Retina (tissue), 1 donor: ENCODE measurements around the gene JAML.
A peak's percentile ranks its signal among the peaks of the same experiment; 100 is the strongest.

Experiments
- DNase-seq: peaks from one replicate; pipeline ENCODE4 v3.0.0-alpha.2; 2016

JAML gene

DNA sequence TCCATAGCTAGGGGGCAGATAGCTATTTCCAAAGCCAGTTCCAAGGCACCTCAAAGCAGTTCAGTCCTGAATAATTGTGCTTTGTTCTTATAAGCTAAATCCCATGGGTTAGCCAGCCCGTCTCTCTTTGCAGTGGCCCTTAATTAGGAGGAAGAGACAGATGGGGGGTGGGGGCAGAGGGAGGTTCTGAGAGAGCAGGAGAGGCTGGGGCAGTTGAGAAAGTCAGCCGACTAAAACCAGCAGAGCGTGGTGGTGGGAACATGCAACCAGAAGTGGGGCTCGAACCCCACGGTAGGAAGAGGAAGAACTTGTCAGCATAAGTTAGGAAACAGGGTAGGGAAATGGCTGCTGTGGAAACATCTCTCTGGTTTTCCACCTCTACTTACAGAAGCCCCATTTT is 61.3 kb downstream of the JAML start:
- DNase-seq, result no peak

DNA sequence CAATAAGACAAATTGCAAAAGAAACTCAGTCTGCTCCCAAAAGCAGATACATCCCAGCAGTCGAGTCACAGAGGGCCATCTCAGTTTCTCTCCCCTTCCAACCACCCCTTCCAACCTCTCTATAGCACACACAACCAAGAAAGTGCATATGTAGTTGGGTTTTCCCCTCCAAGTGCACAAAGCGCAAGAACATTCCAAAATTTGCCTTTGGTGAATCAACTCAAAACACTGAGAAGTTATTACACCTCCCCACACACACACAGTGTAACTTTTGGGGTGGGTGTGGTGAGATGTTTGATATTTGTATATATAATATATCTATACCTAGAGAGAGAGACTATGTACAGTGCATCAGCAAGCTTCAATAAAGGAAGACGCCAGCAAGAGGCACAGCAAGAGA is 62.0 kb downstream of the JAML start:
- DNase-seq, result no peak

DNA sequence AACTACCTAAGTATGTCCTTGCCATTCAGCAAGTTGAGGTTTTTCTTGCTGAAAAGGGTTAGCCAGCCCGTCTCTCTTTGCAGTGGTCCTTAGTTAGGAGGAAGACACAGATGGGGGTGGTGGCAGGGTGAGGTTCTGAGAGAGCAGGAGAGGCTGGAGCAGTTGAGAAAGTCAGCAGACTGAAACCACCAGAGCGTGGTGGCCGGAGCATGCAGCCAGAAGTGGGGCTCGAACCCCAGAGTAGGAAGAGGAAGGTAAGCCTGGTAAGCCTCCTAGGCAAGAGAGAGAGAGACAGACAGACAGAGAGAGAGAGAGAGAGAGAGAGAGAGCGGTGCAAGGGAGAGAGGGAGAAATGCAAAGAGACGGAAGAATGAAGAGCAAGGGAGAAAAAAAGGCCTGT is 63.0 kb downstream of the JAML start:
- DNase-seq, result no peak

DNA sequence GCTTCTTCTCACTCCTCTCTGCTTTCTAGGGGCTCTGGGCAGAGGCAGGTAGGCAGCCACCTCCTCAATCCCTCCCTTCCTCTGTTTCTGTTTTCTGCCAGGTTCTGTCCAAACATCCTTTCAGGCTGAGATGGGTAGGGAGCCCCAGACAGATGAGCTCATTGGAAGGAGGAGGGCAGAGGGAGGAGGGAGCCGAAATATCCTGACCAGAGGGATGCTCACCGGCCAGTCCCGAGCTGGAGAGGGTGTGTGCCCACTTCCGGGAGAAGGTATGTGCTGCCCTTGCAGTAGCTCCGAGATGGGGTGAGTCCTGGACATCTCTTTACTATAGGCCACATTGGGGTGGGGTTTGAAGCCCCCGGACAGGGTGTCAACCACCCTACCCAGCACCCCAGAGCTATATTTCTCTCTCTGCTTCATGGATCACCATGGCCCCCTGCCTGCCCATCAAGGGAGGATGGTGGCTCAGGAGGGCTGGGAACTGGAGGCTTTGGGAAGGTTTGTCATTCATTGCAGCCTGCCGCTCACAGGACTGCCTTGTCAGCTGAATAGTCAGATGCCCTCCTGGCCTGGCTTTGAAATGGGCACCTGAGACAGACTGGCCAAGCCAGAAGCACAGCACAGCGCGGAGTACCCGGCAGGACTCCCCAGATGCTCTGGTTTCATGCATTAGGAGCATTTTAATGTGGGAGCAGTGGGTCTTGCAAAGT is 67.5 kb downstream of the JAML start:
- no peak for DNase-seq

- no peak for DNase-seq
These were observed 68.2 kb downstream of the JAML start for GRCh38 chr11:118156531-118157185.

GRCh38 chr11:118155776-118156530 is 68.9 kb downstream of the JAML start:
- DNase-seq, result no peak

DNA sequence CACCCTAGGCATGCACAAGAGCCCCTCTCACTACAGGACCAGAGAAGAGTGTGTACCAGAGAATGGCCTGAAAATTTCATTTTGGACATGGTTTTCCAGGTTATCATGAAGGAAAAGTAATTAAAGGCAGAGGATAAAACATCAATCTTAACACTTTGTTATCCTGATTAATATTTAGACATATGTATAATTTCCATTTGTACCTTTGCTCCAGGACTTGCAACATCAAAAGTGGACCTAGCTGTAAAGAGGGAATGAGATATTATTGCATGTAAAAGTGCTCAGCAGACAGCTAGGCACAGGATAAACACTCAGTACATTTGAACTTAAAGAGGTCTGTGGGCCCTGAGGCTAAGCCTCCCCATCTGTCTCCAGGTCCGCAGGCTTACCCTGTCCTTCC is 70.2 kb downstream of the JAML start:
- no peak for DNase-seq

DNA sequence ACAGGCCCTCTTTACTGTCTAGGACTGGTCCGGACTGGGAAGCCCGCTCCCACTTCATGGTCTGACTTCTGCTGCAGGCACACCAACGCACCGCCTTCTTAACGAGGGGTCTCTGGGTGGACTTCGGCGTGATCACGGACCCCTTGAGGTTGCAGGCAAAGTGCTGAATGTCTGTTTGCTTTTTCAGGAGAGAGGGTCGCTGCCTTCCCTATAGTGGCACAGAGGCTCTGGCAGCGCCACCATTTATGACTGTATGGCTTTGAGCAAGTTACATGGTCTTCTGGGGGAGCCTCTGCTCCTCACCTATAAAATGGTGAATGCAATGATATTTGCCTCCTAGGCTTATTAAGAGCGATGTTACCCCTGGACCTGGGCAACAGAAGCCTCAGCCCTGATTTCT is 70.8 kb downstream of the JAML start:
- DNase-seq, result no peak

GRCh38 chr11:118153516-118153915 is 71.3 kb downstream of the JAML start:
- DNase-seq, result no peak

DNA sequence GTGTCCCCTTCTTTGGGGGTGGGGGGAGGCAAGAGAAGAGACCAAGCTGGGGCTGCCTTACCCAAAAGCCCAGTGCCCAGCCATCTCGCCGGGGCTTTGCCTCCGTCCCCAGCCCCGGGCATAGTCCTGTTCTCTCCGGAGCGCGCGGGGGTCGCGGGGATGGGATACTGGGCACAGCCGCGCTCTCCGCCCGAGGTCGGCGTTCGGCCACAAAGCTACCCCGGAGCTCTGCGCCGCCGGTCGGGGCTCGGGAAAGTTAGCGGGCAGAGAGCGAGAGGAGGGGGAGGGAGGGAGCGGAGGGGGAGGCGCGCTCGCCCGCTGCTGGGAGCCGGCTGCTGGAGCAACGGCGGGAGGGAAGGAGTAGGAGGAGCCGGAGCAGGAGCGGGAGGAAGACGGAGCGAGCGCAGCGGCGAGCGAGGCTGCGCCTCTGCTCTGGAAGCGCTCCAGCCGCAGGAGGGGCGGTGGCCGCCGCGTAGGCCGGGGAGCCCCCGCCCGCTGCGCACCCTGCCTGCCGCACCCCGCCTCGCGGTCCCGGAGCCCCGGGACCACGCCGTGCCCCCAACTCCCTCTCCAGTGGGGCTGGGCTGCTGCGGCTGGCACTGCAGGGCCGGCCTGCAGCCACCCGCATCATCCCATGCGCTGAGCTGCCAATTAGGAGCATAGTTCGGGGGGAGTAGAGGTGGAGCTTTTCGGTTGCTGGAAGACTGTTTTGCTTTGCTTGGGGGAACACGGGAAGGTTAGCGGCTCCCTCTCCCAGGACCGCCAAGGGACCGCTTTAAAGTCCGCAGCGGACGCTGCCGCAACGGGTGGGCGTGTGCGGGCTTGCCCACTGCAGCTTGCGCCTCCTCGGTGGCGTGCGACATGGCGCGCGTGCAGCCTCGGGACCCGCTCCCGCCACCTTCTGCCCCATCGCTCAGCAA is 72.0 kb downstream of the JAML start, which contains the start of gene SCN4B:
Gene SCN4B (minus strand): TSS at position 272 of the 920 bp plus-strand sequence. CDS start 150 bp downstream, at position 122.
- peak; percentile 80 for DNase-seq

- DNase-seq, result no peak
These were observed 72.7 kb downstream of the JAML start for GRCh38 chr11:118152020-118152551.

- no peak for DNase-seq
These were observed 73.4 kb downstream of the JAML start for GRCh38 chr11:118151431-118151830.

- no peak for DNase-seq
These were observed 75.3 kb downstream of the JAML start for GRCh38 chr11:118149493-118149892.

GRCh38 chr11:118148856-118149255 is 76.0 kb downstream of the JAML start:
- no peak for DNase-seq

DNA sequence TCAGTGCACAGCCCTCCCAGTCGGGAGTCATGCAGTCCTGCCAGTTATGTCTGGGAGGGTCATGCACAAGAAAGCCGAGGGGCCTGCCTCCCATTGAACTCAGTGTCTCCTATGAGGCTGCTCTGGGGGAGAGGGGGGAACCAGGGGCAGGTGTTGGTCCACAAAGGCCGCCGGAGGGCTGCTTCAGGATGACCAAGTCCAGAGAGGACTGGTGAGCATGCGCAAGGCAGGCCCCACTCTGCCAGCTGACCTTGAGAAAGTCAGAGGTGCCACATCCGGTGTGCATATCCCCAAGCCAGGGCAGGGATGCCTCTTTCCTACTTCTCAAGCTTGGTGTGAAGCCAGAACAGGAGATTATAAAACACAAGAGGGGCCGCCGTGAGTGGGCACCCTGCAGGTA is 76.6 kb downstream of the JAML start:
- DNase-seq, result no peak

DNA sequence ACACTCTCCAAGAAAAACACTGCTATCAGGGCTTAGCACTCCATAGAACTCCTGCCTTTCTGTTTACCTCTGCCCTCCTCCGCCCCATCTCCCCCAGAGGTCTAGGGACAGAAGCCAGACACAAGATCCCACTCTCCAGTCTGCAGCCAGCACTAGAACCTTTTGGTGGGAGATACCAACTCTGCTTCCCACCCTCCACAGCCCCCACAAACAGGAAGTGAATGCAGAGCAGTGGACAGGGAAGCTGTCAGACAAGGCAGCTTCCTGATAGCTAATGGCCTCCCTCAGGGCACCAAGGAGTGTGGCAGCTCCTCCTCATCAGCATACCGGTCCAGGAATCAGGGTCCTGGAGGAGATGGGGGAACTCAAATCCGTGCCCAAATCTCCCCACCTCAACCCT is 77.3 kb downstream of the JAML start:
- no peak for DNase-seq

DNA sequence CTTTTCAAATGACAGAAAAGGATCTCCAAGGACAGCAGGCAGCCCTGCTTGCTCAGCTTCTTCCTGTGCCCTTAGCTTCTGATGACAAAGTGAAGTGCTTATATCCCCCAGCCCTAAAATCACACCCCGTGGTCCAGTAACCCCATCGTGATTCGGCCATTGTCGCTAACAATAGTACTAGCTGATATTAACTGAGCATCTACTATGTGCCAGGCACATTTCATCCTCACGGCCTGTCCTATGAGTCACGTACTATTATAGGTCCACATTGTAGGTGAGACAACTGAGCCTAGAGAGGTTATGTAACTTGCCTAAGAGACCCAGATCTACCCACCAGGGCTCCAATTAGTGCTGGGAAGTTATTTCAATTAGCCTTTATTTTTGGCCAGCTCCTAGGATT is 78.3 kb downstream of the JAML start:
- DNase-seq, result no peak

DNA sequence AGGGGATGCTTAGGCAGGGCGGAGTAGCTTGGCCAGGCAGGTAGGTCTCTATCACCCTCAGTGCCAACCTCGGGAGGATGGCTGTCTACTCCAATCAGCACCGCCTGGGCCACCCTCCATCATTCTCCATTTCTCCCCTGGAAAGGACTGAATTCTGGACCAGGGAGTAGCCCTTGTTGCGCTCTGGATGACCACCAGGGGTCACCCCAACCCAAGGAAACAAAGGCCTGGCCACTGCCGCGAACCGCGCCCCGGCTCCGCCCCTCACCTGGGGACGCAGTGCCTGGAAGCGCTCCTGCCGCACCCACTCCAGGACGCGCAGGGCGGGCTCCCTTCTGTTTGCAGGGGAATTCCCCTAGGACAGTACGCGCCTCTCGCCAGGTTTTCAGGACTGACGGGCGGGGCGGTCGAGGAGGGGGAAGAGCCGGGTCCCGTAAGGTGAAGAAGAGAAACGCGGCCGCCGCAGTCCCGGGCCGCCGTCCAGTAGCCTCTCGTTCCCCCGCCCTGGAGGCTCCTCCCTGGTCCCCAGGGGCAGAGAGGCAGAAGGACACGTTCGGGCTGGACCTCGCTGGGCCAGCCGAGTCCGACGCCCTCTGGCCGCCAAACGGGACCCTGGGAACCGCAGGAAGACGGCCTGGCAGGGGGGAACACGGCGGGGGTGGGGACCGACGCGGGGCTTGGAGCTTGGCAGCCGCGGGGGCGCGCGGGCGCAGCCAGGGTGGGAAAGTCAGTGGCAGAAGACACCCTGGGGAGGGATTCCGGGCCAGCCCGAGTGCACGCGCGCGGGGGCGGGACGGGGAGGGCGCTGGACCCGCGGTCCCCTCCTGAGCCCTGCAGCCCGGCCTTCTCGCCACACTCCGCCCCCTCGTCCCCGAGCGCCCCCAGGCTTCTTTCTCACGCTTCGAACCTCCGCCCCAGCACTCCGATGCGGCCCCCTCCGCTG is 79.3 kb downstream of the JAML start:
- DNase-seq, result peak; percentile 90

DNA sequence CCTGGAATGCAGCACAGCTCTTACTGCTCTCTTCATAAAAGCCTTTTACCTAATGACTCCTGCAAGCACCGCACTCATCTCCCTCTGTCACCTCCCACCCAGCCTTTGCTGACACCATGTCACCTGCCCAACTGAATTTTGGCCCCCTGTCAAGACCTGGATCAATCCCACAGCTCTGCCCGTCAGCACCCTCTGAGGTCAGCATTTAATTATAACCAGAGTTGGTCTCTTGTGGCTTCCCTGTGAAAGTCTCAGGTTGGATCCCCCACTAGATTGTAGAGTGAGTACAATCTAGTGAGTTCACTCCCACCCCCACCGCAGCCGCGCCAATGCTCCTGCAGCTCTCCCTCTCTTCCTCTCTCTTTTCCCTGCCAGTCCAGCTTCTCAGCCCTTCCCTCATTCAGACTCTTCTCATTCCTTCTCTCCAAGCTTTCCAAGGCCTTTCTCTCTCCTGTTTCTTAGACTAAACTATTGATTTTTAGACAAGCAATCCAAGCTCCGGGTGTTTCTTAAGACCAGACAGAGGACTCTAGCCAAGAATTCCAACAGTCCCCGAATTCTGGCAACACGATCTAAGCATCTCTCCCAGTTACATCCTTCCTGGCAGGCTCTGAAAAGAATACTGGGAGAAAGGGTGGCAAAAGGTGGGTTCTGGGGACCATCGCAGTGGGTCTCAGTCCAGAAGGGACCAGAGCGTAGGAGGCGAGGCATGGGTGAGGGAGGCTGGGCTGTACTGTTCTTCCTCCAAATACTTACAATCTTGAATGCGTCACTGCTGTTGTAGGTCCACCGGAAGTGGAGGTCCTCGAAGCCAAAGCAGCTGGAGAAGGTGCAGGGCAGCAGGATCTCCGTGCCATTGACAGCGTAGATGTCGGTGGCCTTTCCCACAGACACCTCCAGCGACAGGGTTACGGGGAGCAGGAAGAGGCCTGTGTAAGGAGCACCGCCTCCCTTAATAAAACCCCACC is 80.2 kb downstream of the JAML start:
- no peak for DNase-seq
